ENCODE results near the gene TSSK2. TPM values are rescaled to one million over a fixed set of nuclear protein-coding genes. Genes with fewer than 3 reads are reported as not detected.

The TSSK2 gene
- total RNA-seq, 2 experiments from 2014 or later = not detected

GRCh38 chr22:19173047-19174035 lies 42.2 kb downstream of the TSSK2 start:
- H3K9me3 Mint-ChIP-seq (ENCODE audit: low read depth) = no peaks in the 10 kb centered on the region
- DNase-seq (no peak), ATAC-seq (no peak)
- ChIA-PET POLR2A (interaction anchor here (0.8 to 2.7 kb wide), 4 partner anchors 9 to 29 kb away, joined by 3 to 14 read pairs (median 4); partner anchors contain the start of gene ESS2), CTCF (interaction anchor here (0.6 to 2.4 kb wide), 3 partner anchors 9 to 63 kb away, joined by 4 to 9 read pairs (median 6); partner anchors contain the start of gene ESS2)
- peaks cover 8% of the 10 kb centered on the region for H3K36me3 Mint-ChIP-seq (ENCODE audit: low read depth)
- H3K27me3 Mint-ChIP-seq = peaks cover 16% of the 10 kb centered on the region
- peak overlapping the region; percentile 90 for H3K4me3 Mint-ChIP-seq
- intact Hi-C loops (cut with DNase I, micrococcal nuclease) = no loop called here
- peaks cover 41% of the 10 kb centered on the region for H3K4me1 Mint-ChIP-seq
- H3K27ac Mint-ChIP-seq = peak overlapping the region; percentile 78

- Mint-ChIP-seq H3K27me3 (peaks cover 8% of the 10 kb centered on the region), H3K27ac (no peak overlapping the region), H3K36me3 (ENCODE audit: low read depth) (peaks cover 8% of the 10 kb centered on the region), H3K4me1 (peaks cover 38% of the 10 kb centered on the region), H3K9me3 (ENCODE audit: low read depth) (no peaks in the 10 kb centered on the region), H3K4me3 (peak overlapping the region; percentile 90)
- DNase-seq (no peak), ATAC-seq (no peak)
- ChIA-PET CTCF (interaction anchor here (0.5 to 2.4 kb wide), 4 partner anchors 8 to 110 kb away, joined by 3 to 9 read pairs (median 5); partner anchors contain the start of gene ESS2), POLR2A (interaction anchor here (0.8 to 2.7 kb wide), 2 partner anchors 8 to 30 kb away, joined by 4 to 14 read pairs; partner anchors contain the start of gene ESS2)
- intact Hi-C loops (cut with DNase I, micrococcal nuclease) = loop anchor here (5.0 kb wide), 5 partner anchors 67 to 768 kb away; partner anchors contain the start of genes C22orf39 (in 1 of the 2), CLTCL1 (in 1 of the 2), COMT (in 1 of the 2) and HIRA (in 1 of the 2)
These were observed 43.3 kb downstream of the TSSK2 start for GRCh38 chr22:19174106-19175025.

- Mint-ChIP-seq H3K27ac (no peak overlapping the region), H3K36me3 (ENCODE audit: low read depth) (peaks cover 8% of the 10 kb centered on the region), H3K4me1 (peaks cover 36% of the 10 kb centered on the region), H3K9me3 (ENCODE audit: low read depth) (no peaks in the 10 kb centered on the region), H3K4me3 (no peak overlapping the region), H3K27me3 (peaks cover 4% of the 10 kb centered on the region)
- POLR2A ChIA-PET = interaction anchor here (2.7 kb wide), 1 partner anchor 31 kb away, joined by 14 read pairs; the partner anchor contains the start of gene ESS2
- DNase-seq (no peak), ATAC-seq (no peak)
- intact Hi-C loops (cut with DNase I, micrococcal nuclease) = loop anchor here (5.0 kb wide), 5 partner anchors 68 to 767 kb away; partner anchors contain the start of genes C22orf39 (in 1 of the 2), CLTCL1 (in 1 of the 2), COMT (in 1 of the 2) and HIRA (in 1 of the 2)
- CTCF ChIA-PET = interaction anchor here (0.5 to 2.4 kb wide), 4 partner anchors 7 to 110 kb away, joined by 3 to 9 read pairs (median 5); partner anchors contain the start of gene ESS2
These were observed 44.0 kb downstream of the TSSK2 start for GRCh38 chr22:19175026-19175601.

- DNase-seq (no peak), ATAC-seq (no peak)
- Mint-ChIP-seq H3K36me3 (ENCODE audit: low read depth) (peaks cover 8% of the 10 kb centered on the region), H3K4me1 (peaks cover 30% of the 10 kb centered on the region), H3K27ac (no peak overlapping the region), H3K4me3 (no peak overlapping the region), H3K27me3 (no peaks in the 10 kb centered on the region), H3K9me3 (ENCODE audit: low read depth) (no peaks in the 10 kb centered on the region)
- ChIA-PET CTCF (interaction anchor here (1.1 kb wide), 1 partner anchor 29 kb away, joined by 3 read pairs; no protein-coding TSS in a partner anchor), POLR2A (interaction anchor here (2.7 kb wide), 1 partner anchor 32 kb away, joined by 14 read pairs; the partner anchor contains the start of gene ESS2)
- intact Hi-C loops (cut with DNase I, micrococcal nuclease) = loop anchor here (5.0 kb wide), 5 partner anchors 68 to 767 kb away; partner anchors contain the start of genes C22orf39 (in 1 of the 2), CLTCL1 (in 1 of the 2), COMT (in 1 of the 2) and HIRA (in 1 of the 2)
These were observed 44.6 kb downstream of the TSSK2 start for GRCh38 chr22:19175602-19176174.

DNA sequence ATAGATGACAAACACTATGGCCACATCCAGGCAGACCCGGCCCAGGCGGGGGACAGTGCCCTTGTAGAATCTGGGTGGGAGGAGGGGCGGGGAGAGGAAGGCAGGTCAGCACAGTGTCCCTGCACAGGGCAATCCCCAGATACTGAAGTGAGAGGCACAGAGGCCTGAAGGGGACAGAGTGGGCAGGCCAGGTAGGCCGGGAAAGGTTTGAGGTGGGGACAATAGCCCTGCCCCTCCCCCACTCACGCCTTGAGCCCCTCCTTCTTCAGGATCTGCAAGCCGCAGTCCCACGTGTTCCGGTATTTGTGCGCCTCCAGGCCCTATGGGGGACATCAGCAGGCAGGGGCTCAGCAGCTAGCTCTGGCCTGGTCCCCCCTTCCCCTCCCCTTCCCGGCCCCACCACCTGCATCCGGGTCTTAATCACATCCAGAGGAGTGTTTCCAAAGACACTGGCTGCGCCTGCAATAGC lies 45.1 kb downstream of the TSSK2 start:
- intact Hi-C loops (cut with DNase I, micrococcal nuclease) = loop anchor here (5.0 kb wide), 5 partner anchors 69 to 766 kb away; partner anchors contain the start of genes C22orf39 (in 1 of the 2), CLTCL1 (in 1 of the 2), COMT (in 1 of the 2) and HIRA (in 1 of the 2)
- Mint-ChIP-seq H3K27ac (no peak overlapping the region), H3K27me3 (no peaks in the 10 kb centered on the region), H3K36me3 (ENCODE audit: low read depth) (peaks cover 6% of the 10 kb centered on the region), H3K9me3 (ENCODE audit: low read depth) (no peaks in the 10 kb centered on the region), H3K4me3 (peak overlapping the region; percentile 49), H3K4me1 (peaks cover 31% of the 10 kb centered on the region)
- POLR2A ChIA-PET = interaction anchor here (2.7 kb wide), 1 partner anchor 32 kb away, joined by 14 read pairs; the partner anchor contains the start of gene ESS2
- CTCF ChIA-PET = no interaction called here
- ATAC-seq (no peak), DNase-seq (no peak)

GRCh38 chr22:19176732-19177131 lies 45.6 kb downstream of the TSSK2 start:
- Mint-ChIP-seq H3K27ac (no peak overlapping the region), H3K4me3 (peak overlapping the region; percentile 49), H3K36me3 (ENCODE audit: low read depth) (peaks cover 6% of the 10 kb centered on the region), H3K9me3 (ENCODE audit: low read depth) (no peaks in the 10 kb centered on the region), H3K27me3 (no peaks in the 10 kb centered on the region), H3K4me1 (peaks cover 37% of the 10 kb centered on the region)
- intact Hi-C loops (cut with DNase I, micrococcal nuclease) = loop anchor here (5.0 kb wide), 5 partner anchors 69 to 766 kb away; partner anchors contain the start of genes C22orf39 (in 1 of the 2), CLTCL1 (in 1 of the 2), COMT (in 1 of the 2) and HIRA (in 1 of the 2)
- DNase-seq (no peak), ATAC-seq (no peak)
- POLR2A ChIA-PET = no interaction called here
- CTCF ChIA-PET = no interaction called here

DNA sequence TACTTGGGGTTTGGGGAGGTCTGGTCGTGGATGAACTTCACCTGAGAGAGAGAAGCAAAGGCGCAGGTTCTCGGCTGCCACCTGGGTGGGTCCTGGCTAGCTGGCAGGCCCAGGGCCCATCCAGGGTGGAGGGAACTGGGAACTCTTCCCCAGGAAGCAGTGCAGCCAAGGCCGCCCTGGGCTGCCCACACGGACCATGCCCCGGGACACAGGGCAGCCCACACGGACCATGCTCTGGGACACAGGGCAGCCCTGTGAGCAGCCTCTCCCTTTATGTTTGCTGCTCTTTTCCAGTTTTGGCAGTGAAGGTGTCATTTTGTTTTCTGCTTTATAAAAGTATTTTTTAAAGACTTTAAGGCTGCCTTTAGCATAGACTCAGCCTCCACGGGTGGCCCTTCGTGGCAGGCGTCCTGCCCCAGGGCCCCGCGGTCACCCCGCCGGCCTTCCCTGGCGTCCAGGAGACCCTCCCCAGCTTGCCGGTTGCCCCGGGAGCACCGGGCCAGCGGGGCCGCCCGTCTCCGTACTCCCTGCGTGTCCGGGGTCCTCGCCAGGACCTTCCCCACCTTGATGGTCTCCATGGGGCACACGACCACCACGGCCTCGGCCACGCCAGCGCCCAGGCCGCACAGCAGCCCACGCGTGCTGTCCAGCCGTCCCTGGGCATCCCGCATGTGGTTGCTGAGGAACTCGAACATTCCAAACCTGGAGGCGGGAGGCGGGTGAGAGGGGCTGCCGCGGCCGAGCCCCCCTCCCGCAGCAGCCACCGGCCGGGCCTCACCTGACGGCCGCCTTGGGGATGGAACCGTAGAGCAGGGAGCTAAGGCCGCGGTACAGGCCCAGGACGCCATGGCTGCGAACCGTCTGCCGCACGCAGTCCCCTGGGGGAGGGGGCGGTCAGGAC lies 46.3 kb downstream of the TSSK2 start:
- ChIA-PET CTCF (no interaction called here), POLR2A (no interaction called here)
- ATAC-seq (no peak), DNase-seq (no peak)
- no peaks in the 10 kb centered on the region for H3K27me3 Mint-ChIP-seq
- no peaks in the 10 kb centered on the region for H3K9me3 Mint-ChIP-seq (ENCODE audit: low read depth)
- H3K27ac Mint-ChIP-seq = no peak overlapping the region
- intact Hi-C loops (cut with DNase I, micrococcal nuclease) = loop anchor here (1.0 to 5.0 kb wide), 15 partner anchors 33 to 765 kb away; partner anchors contain the start of genes C22orf39 (in 2 of the 2), CDC45 (in 2 of the 2), CLTCL1 (in 2 of the 2) and ESS2 (in 2 of the 2)
- H3K36me3 Mint-ChIP-seq (ENCODE audit: low read depth) = peaks cover 4% of the 10 kb centered on the region
- peak overlapping the region; percentile 75 for H3K4me3 Mint-ChIP-seq
- H3K4me1 Mint-ChIP-seq = peaks cover 39% of the 10 kb centered on the region

- intact Hi-C loops (cut with DNase I, micrococcal nuclease) = loop anchor here (1.0 to 5.0 kb wide), 15 partner anchors 33 to 764 kb away; partner anchors contain the start of genes C22orf39 (in 2 of the 2), CDC45 (in 2 of the 2), CLTCL1 (in 2 of the 2) and ESS2 (in 2 of the 2)
- Mint-ChIP-seq H3K27ac (no peak overlapping the region), H3K4me3 (peak overlapping the region; percentile 75), H3K36me3 (ENCODE audit: low read depth) (no peaks in the 10 kb centered on the region), H3K27me3 (no peaks in the 10 kb centered on the region), H3K9me3 (ENCODE audit: low read depth) (no peaks in the 10 kb centered on the region), H3K4me1 (peaks cover 34% of the 10 kb centered on the region)
- ChIA-PET POLR2A (interaction anchor here (0.5 to 1.0 kb wide), 6 partner anchors 33 to 952 kb away, joined by 3 to 6 read pairs (median 3); partner anchors contain the start of genes CDC45 and ESS2), CTCF (interaction anchor here (1.0 to 1.4 kb wide), 4 partner anchors 47 to 454 kb away, joined by 3 to 4 read pairs (median 4); no protein-coding TSS in a partner anchor)
- DNase-seq (peak; percentile 66), ATAC-seq (peak; percentile 34)
These were observed 47.1 kb downstream of the TSSK2 start for GRCh38 chr22:19178065-19178656.
